NT2/D1 (cell line): ENCODE data around the gene RAPGEF6.

Experiments used
- SUZ12 ChIP-seq: IDR thresholded peaks from 2 replicates; pipeline ENCODE4 v1.6.1; 2011; ENCODE audit not compliant: insufficient read length, insufficient read depth; ENCODE audit errors: extremely low read depth
- YY1 ChIP-seq: IDR thresholded peaks from 2 replicates; pipeline ENCODE4 v1.6.1; 2011; ENCODE audit not compliant: insufficient read length, insufficient read depth
- ZNF274 ChIP-seq: IDR thresholded peaks from 2 replicates; pipeline ENCODE4 v1.6.1; 2011; ENCODE audit warnings: mild to moderate bottlenecking, low read depth, low read length

DNA sequence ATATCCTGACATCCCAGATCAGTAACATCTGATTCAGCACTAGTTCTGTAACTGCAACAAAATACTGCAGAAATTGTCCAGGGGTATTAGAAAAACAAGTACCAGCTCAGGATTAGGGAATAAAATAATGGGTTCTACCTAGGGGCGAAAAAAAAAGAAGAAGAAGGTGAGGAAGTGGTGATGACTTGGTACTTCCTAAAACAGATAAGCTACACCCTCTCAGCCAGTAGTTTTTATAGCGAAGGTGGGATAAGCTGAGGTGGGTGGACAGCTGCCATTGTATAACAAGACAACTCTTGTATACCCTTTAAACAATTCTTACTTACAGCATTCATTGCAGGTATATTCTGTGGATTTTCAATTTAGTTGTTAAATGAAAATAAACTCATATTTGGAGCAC lies 19.1 kb downstream of the RAPGEF6 start:
- TF ChIP-seq SUZ12 (no peak), YY1 (no peak), ZNF274 (no peak)
